HG03342 (cell line): ENCODE results near the gene BEX1.
"Not testable (repeated sequence)": the region's sequence is repeated elsewhere in the genome, so short reads cannot be mapped to it uniquely, and the experiment has no call there.

Experiments used
- ATAC-seq: cut with Tn5 transposase; IDR thresholded peaks from one replicate; pipeline ENCODE4 v1.9.1; 2021; ENCODE audit warnings: mild to moderate bottlenecking, moderate library complexity; ENCODE audit not compliant: unreplicated experiment

Gene BEX1

GRCh38 chrX:103063918-103064434, at the start of gene BEX1:
Gene BEX1, minus strand, starts transcription at chrX:103064171. Its CDS starts 897 bp downstream, at chrX:103063274.
- ATAC-seq: no peak

GRCh38 chrX:103109497-103109896, 45.5 kb upstream of the BEX1 start:
- ATAC-seq: not testable (repeated sequence)

GRCh38 chrX:103107836-103108235, 43.9 kb upstream of the BEX1 start:
- no peak for ATAC-seq

GRCh38 chrX:103107227-103107737, 43.3 kb upstream of the BEX1 start:
- ATAC-seq: not testable (repeated sequence)

GRCh38 chrX:103104370-103104769, 40.4 kb upstream of the BEX1 start:
- ATAC-seq: not testable (repeated sequence)

- not testable (repeated sequence) for ATAC-seq
Measured at GRCh38 chrX:103103866-103104265, 39.9 kb upstream of the BEX1 start.

GRCh38 chrX:103101299-103102042, 37.5 kb upstream of the BEX1 start:
- no peak for ATAC-seq

GRCh38 chrX:103100484-103100883, 36.5 kb upstream of the BEX1 start:
- ATAC-seq: no peak

GRCh38 chrX:103099691-103100090, 35.7 kb upstream of the BEX1 start:
- no peak for ATAC-seq

GRCh38 chrX:103098488-103098887, 34.5 kb upstream of the BEX1 start:
- no peak for ATAC-seq

- no peak for ATAC-seq
Measured at GRCh38 chrX:103092942-103093341, 29.0 kb upstream of the BEX1 start, which contains the start of gene NXF3. Gene NXF3, minus strand, starts transcription at chrX:103093143. Its CDS starts 120 bp downstream, at chrX:103093023.

- no peak for ATAC-seq
Measured at GRCh38 chrX:103081051-103081450, 17.1 kb upstream of the BEX1 start.

- no peak for ATAC-seq
Measured at GRCh38 chrX:103073467-103073866, 9.5 kb upstream of the BEX1 start.

- ATAC-seq: no peak
Measured at GRCh38 chrX:103066606-103067005, 2.6 kb upstream of the BEX1 start.

- no peak for ATAC-seq
Measured at GRCh38 chrX:103063191-103063845, 653 bp downstream of the BEX1 start.

- no peak for ATAC-seq
Measured at GRCh38 chrX:103061486-103061885, 2.5 kb downstream of the BEX1 start.

- ATAC-seq: no peak
Measured at GRCh38 chrX:103056902-103057301, 7.1 kb downstream of the BEX1 start.

GRCh38 chrX:103052625-103053024, 11.3 kb downstream of the BEX1 start:
- no peak for ATAC-seq

GRCh38 chrX:103051260-103051789, 12.6 kb downstream of the BEX1 start:
- ATAC-seq: no peak

GRCh38 chrX:103033371-103033770, 30.6 kb downstream of the BEX1 start:
- not testable (repeated sequence) for ATAC-seq

- ATAC-seq: no peak
Measured at GRCh38 chrX:103017542-103017941, 46.4 kb downstream of the BEX1 start.

GRCh38 chrX:103012945-103013344, 51.0 kb downstream of the BEX1 start:
- ATAC-seq: no peak
